Psoas muscle (tissue), 8 donors: ENCODE measurements around the gene SEMA3B. TPM values are rescaled to one million over a fixed set of nuclear protein-coding genes. Genes with fewer than 3 reads are reported as not detected.

Experiments
- ATAC-seq, 4 donors: fragments of 200-7000 bp; cut with Tn5 transposase; one replicate each; pipeline ENCODE4 v1.9.1; 2020; ENCODE audit warnings: moderate library complexity in 3 of 4, mild to moderate bottlenecking in 2 of 4
- DNase-seq, 2 donors: peaks; one replicate each; pipeline ENCODE4 v3.0.0-alpha.2; 2020
- H3K27ac ChIP-seq: fragments of 200-600 bp; one replicate; pipeline ENCODE4 v1.8.0; 2022
- H3K27me3 ChIP-seq, 3 donors: fragments of 200-600 bp in 1 of 3; one replicate each; pipeline versions ENCODE4 v1.6.1 to v1.8.0; 2013 to 2022; ENCODE audit warnings: low read length in 2 of 3, mild to moderate bottlenecking in 2 of 3, moderate library complexity in 1 of 3; ENCODE audit not compliant: insufficient read depth in 3 of 3
- H3K36me3 ChIP-seq, 2 donors: fragments of 200-600 bp in 1 of 2; one replicate each; pipeline versions ENCODE4 v1.6.1 to v1.8.0; 2013 to 2022; ENCODE audit warnings: low read depth in 1 of 2, mild to moderate bottlenecking in 1 of 2, moderate library complexity in 1 of 2; ENCODE audit not compliant: insufficient read depth in 1 of 2
- H3K4me1 ChIP-seq: fragments of 200-600 bp; one replicate; pipeline ENCODE4 v1.8.0; 2022
- H3K4me3 ChIP-seq: fragments of 200-600 bp; one replicate; pipeline ENCODE4 v1.8.0; 2022; ENCODE audit warnings: mild to moderate bottlenecking
- H3K9me3 ChIP-seq: fragments of 200-600 bp; one replicate; pipeline ENCODE4 v1.8.0; 2022
- WGBS, 3 donors: extraction: QIAGEN DNeasy Blood & Tissue Kit; methylation state at CpG; one replicate each; pipeline versions ENCODE4 v1.1.6 to v1.1.7; 2013; 5-methylcytosine and 5-hydroxymethylcytosine counted together
- intact Hi-C, 2 donors: fragments of 100-400 bp; cut with DNase I; formaldehyde crosslinking; loops; one replicate each; pipeline versions ENCODE4 v1.11.0 to v1.14.2; 2022
- polyA plus RNA-seq, 3 donors: library from polyadenylated mRNA; stranded (reverse); fragments of 200-250 nt; gene quantifications; one replicate each; pipeline ENCODE4 v1.2.3, GENCODE V29; 2013
- total RNA-seq, 4 donors: library from RNA; stranded (reverse); fragmentation: NEBNext Ultra II Directional in 2 of 4; extraction: Animal tissue kit (Norgen Biotek cat#: 25700) in 2 of 4; gene quantifications; one replicate each; pipeline versions ENCODE4 v1.2.1 to v1.2.4, GENCODE V29; 2021 to 2023
- TF ChIP-seq, protein P1 (sequence below): fragments of 200-600 bp; IDR thresholded peaks from one replicate; pipeline ENCODE4 v1.8.0; 2022; ENCODE audit warnings: antibody characterized with exemption
- donor health status: healthy with polysubstance abuse.
- donor health status: DM: no; HTN: no; CAD: no; lungs with moderate emphysema.
- donor health status: Bipolar disorder and iron deficiency.
- donor health status: healthy.
- donor health status: DM: yes; HTN: yes; CAD: no.
- donor health status: DM: no; HTN: no; CAD: no.
- donor health status: DM: no; HTN: no; CAD: no.
- donor health status: DM: yes; HTN: yes; CAD: no.

SEMA3B gene
- total and polyA plus RNA-seq, 7 donors: 2.1 to 6.8 (median 3.4) TPM

DNA sequence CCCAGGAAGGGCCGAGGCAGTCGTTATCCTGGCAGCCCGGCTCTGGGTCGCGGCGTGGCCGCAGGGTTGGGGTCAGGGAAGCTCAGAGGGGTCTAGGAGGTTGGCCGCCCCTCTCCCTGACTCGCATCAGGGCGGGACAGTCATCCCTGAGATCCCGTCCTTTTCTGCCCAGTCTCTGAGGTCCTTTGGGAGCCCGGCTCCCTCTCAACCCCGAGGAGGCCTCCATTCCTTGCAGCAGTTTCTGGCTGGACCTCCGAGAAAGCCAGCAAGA, 53.1 kb downstream of the SEMA3B start:
- peaks cover 0 to 50% of the 10 kb centered on the region in 2 donors for H3K36me3 ChIP-seq
- intact Hi-C loops: no loop called here
- DNase-seq: no peak
- H3K4me1 ChIP-seq: peaks cover 55% of the 10 kb centered on the region
- TF ChIP-seq, protein P1, sequence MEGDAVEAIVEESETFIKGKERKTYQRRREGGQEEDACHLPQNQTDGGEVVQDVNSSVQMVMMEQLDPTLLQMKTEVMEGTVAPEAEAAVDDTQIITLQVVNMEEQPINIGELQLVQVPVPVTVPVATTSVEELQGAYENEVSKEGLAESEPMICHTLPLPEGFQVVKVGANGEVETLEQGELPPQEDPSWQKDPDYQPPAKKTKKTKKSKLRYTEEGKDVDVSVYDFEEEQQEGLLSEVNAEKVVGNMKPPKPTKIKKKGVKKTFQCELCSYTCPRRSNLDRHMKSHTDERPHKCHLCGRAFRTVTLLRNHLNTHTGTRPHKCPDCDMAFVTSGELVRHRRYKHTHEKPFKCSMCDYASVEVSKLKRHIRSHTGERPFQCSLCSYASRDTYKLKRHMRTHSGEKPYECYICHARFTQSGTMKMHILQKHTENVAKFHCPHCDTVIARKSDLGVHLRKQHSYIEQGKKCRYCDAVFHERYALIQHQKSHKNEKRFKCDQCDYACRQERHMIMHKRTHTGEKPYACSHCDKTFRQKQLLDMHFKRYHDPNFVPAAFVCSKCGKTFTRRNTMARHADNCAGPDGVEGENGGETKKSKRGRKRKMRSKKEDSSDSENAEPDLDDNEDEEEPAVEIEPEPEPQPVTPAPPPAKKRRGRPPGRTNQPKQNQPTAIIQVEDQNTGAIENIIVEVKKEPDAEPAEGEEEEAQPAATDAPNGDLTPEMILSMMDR: no peak
- peak overlapping the region; percentile 93 for H3K27ac ChIP-seq
- no peaks in the 10 kb centered on the region for H3K9me3 ChIP-seq
- H3K27me3 ChIP-seq: no peaks in the 10 kb centered on the region
- no peak for ATAC-seq
- 10 to 22% (median 19%) methylated on average over 13 to 14 of the region's 14 CpGs for WGBS, 3 donors
- H3K4me3 ChIP-seq: peak overlapping the region; percentile 90

DNA sequence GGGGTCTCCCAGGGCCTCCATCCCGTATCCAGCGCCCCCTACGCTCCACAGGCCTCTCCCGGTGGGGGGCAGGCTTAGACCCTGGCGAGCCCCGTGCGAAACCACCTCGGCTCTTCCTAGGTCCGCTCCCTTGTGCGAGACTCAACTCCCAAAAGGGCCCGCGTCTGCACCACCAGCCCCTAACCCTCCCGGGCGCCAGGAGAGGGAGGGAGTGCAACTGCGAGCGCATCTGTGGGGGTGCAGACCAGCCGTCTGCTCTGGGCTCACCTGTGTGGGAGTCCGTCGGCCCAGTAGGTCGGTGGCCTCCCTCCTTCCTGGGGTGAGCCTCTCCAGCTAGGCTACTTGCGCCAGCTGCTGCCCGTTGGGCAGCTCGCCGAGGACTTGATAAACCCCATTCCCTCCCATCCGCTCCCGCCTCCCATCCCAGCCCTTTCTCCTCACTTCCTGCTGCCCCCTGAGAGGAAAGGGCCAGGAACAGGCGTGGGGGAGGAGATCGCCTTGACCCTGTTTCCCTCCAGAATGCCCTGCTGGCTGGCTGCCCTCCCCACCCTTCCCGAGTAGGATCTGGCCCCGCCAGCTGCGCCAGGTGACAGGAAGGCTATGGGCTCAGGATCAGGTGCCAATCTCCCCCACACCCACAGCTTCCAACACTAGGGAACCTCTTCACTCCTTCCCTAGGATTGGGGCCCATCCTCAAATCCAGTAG, 53.6 kb downstream of the SEMA3B start, which contains the start of gene HYAL2:
HYAL2 (minus strand) TSS at position 360 of the 706 bp plus-strand sequence. CDS start 2,256 bp downstream, outside the sequence.
- intact Hi-C loops: no loop called here
- H3K36me3 ChIP-seq: peaks cover 0 to 45% of the 10 kb centered on the region in 2 donors
- no peaks in the 10 kb centered on the region for H3K27me3 ChIP-seq
- no peaks in the 10 kb centered on the region for H3K9me3 ChIP-seq
- ATAC-seq (no peak), DNase-seq (peak; percentile 62 to 79)
- TF ChIP-seq, protein P1: no peak
- 39 to 43% (median 39%) methylated on average over 28 to 31 of the region's 31 CpGs for WGBS, 3 donors
- H3K27ac ChIP-seq: peak within 1 kb of the TSS; percentile 93
- H3K4me3 ChIP-seq: peak within 1 kb of the TSS; percentile 90
- H3K4me1 ChIP-seq: peaks cover 54% of the 10 kb centered on the region

GRCh38 chr3:50323092-50323600, 54.2 kb downstream of the SEMA3B start:
- Histone ChIP-seq H3K9me3 (no peaks in the 10 kb centered on the region), H3K4me3 (peak overlapping the region; percentile 90), H3K36me3 (peaks cover 0 to 39% of the 10 kb centered on the region in 2 donors), H3K27ac (peak overlapping the region; percentile 93), H3K27me3 (no peaks in the 10 kb centered on the region), H3K4me1 (peaks cover 48% of the 10 kb centered on the region)
- WGBS, 3 donors: 32 to 48% (median 39%) methylated on average over 4 of the region's 4 CpGs
- TF ChIP-seq, protein P1: no peak
- intact Hi-C loops: no loop called here
- ATAC-seq (no peak), DNase-seq (peak in 1 of 2 donors; percentile 30)

GRCh38 chr3:50323614-50324199, 54.8 kb downstream of the SEMA3B start:
- DNase-seq: peak; percentile 57 to 77
- TF ChIP-seq, protein P1: no peak
- ATAC-seq: no peak
- no peaks in the 10 kb centered on the region for H3K27me3 ChIP-seq
- intact Hi-C loops: no loop called here
- H3K4me1 ChIP-seq: peaks cover 45% of the 10 kb centered on the region
- H3K27ac ChIP-seq: peak overlapping the region; percentile 93
- whole genome bisulfite sequencing, 3 donors: 56 to 59% (median 58%) methylated on average over 5 of the region's 5 CpGs
- H3K9me3 ChIP-seq: no peaks in the 10 kb centered on the region
- H3K36me3 ChIP-seq: peaks cover 0 to 34% of the 10 kb centered on the region in 2 donors
- H3K4me3 ChIP-seq: peak overlapping the region; percentile 90
